ENCODE data around the gene ATP8A2.

DNA sequence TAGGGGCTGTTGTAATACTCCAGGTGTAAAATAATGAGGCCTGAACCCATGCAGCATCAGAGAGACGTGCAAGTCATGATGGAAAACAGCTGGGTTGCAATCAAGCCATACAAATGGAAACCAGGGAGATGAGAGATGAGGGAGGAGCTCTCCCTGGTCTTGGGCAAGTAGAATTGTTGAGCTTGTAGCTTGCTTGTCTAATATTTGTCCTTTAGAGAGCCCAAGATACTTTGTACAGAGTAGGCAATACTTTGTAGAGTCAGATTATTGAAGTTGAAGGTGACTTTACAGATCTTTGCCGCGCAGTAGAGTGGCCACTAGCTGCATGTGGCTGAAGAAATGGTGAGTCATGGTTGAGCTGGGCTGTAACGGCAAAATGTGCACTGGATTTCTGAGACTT, 8.3 kb downstream of the ATP8A2 start:
- TF ChIP-seq POLR2AphosphoS5 (IDR thresholded peaks at IDR 0.05; ENCODE audit: low read depth, low read length) = no peak
- TF ChIP-seq, protein P1, sequence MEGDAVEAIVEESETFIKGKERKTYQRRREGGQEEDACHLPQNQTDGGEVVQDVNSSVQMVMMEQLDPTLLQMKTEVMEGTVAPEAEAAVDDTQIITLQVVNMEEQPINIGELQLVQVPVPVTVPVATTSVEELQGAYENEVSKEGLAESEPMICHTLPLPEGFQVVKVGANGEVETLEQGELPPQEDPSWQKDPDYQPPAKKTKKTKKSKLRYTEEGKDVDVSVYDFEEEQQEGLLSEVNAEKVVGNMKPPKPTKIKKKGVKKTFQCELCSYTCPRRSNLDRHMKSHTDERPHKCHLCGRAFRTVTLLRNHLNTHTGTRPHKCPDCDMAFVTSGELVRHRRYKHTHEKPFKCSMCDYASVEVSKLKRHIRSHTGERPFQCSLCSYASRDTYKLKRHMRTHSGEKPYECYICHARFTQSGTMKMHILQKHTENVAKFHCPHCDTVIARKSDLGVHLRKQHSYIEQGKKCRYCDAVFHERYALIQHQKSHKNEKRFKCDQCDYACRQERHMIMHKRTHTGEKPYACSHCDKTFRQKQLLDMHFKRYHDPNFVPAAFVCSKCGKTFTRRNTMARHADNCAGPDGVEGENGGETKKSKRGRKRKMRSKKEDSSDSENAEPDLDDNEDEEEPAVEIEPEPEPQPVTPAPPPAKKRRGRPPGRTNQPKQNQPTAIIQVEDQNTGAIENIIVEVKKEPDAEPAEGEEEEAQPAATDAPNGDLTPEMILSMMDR (IDR thresholded peaks at IDR 0.05) = no peak
- no peak for TF ChIP-seq TCF7L2 (IDR thresholded peaks at IDR 0.05; ENCODE audit: low read depth, low read length)
- TF ChIP-seq, protein P2, sequence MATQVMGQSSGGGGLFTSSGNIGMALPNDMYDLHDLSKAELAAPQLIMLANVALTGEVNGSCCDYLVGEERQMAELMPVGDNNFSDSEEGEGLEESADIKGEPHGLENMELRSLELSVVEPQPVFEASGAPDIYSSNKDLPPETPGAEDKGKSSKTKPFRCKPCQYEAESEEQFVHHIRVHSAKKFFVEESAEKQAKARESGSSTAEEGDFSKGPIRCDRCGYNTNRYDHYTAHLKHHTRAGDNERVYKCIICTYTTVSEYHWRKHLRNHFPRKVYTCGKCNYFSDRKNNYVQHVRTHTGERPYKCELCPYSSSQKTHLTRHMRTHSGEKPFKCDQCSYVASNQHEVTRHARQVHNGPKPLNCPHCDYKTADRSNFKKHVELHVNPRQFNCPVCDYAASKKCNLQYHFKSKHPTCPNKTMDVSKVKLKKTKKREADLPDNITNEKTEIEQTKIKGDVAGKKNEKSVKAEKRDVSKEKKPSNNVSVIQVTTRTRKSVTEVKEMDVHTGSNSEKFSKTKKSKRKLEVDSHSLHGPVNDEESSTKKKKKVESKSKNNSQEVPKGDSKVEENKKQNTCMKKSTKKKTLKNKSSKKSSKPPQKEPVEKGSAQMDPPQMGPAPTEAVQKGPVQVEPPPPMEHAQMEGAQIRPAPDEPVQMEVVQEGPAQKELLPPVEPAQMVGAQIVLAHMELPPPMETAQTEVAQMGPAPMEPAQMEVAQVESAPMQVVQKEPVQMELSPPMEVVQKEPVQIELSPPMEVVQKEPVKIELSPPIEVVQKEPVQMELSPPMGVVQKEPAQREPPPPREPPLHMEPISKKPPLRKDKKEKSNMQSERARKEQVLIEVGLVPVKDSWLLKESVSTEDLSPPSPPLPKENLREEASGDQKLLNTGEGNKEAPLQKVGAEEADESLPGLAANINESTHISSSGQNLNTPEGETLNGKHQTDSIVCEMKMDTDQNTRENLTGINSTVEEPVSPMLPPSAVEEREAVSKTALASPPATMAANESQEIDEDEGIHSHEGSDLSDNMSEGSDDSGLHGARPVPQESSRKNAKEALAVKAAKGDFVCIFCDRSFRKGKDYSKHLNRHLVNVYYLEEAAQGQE (IDR thresholded peaks at IDR 0.05; ENCODE audit: insufficient read depth in 1 of 2, low read depth in 2 of 2, low read length in 1 of 2) = no peak
- TF ChIP-seq SIN3A (IDR thresholded peaks at IDR 0.05; ENCODE audit: borderline replicate concordance, insufficient read depth, low read depth, low read length) = no peak

Data from Panc1 (cell line).